ENCODE measurements around the gene POFUT1.

POFUT1 gene

GRCh38 chr20:32189123-32189410, 18.6 kb upstream of the POFUT1 start:
- Histone ChIP-seq H3K36me3 (ENCODE audit: control insufficient read depth in 1 of 2, insufficient read depth in 2 of 2, low read depth in 1 of 2, low read length in 2 of 2) (peaks cover 0 to 22% of the 10 kb centered on the region in 2 experiments), H4K8ac (ENCODE audit: low read length) (peak overlapping the region; percentile 92), H3K4me1 (ENCODE audit: control insufficient read depth, insufficient read depth, low read depth, low read length) (peaks cover 23% of the 10 kb centered on the region), H3K18ac (ENCODE audit: low read depth in 1 of 2, low read length in 2 of 2) (peak overlapping the region in 1 of 2 experiments; percentile 58), H2AK5ac (ENCODE audit: low read length, severe bottlenecking) (peak overlapping the region; percentile 17), H3K9me3 (ENCODE audit: control insufficient read depth, low read length) (no peaks in the 10 kb centered on the region), H3K27ac (ENCODE audit: low read length, poor library complexity, severe bottlenecking) (no peak overlapping the region), H2BK15ac (ENCODE audit: low read depth, poor library complexity, severe bottlenecking) (no peak overlapping the region), H2BK120ac (ENCODE audit: low read depth, low read length) (no peak overlapping the region), H3K9ac (ENCODE audit: low read length) (peak overlapping the region; percentile 94), H2BK5ac (ENCODE audit: low read depth, low read length, poor library complexity, severe bottlenecking) (no peak overlapping the region), H3K4me2 (ENCODE audit: low read length, poor library complexity, severe bottlenecking) (no peak overlapping the region), H3K4me3 (ENCODE audit: insufficient read depth in 1 of 2, low read depth in 1 of 2, low read length in 2 of 2) (peak overlapping the region in 1 of 2 experiments; percentile 75), H3K4ac (ENCODE audit: low read depth in 1 of 2, low read length in 2 of 2) (no peak overlapping the region), H2AFZ (ENCODE audit: low read depth, low read length) (no peak overlapping the region), H3K79me1 (replicated peaks; ENCODE audit: low read length, poor library complexity, severe bottlenecking) (peaks cover 25% of the 10 kb centered on the region), H2BK12ac (ENCODE audit: low read length in 2 of 2) (no peak overlapping the region), H3K23ac (ENCODE audit: low read length in 2 of 2) (no peak overlapping the region), H3K14ac (ENCODE audit: low read length in 2 of 2) (peak overlapping the region in 1 of 2 experiments; percentile 91), H3K27me3 (ENCODE audit: control insufficient read depth in 1 of 2, insufficient read depth in 1 of 2, low read length in 2 of 2) (no peaks in the 10 kb centered on the region), H4K91ac (ENCODE audit: low read length) (no peak overlapping the region)
- no peak for DNase-seq
- 98% methylated on average over 9 of the region's 9 CpGs for WGBS

- Histone ChIP-seq H3K27me3 (ENCODE audit: control insufficient read depth in 1 of 2, insufficient read depth in 1 of 2, low read length in 2 of 2) (no peaks in the 10 kb centered on the region), H2AFZ (ENCODE audit: low read depth, low read length) (peak overlapping the region; percentile 67), H3K79me1 (replicated peaks; ENCODE audit: low read length, poor library complexity, severe bottlenecking) (peaks cover 31% of the 10 kb centered on the region), H3K36me3 (ENCODE audit: control insufficient read depth in 1 of 2, insufficient read depth in 2 of 2, low read depth in 1 of 2, low read length in 2 of 2) (peaks cover 6 to 28% of the 10 kb centered on the region in 2 experiments), H3K14ac (ENCODE audit: low read length in 2 of 2) (peak overlapping the region in 1 of 2 experiments; percentile 91), H2BK120ac (ENCODE audit: low read depth, low read length) (peak overlapping the region; percentile 68), H3K4ac (ENCODE audit: low read depth in 1 of 2, low read length in 2 of 2) (peak overlapping the region; percentile 76 to 85), H3K23ac (ENCODE audit: low read length in 2 of 2) (no peak overlapping the region), H2AK5ac (ENCODE audit: low read length, severe bottlenecking) (no peak overlapping the region), H3K4me3 (ENCODE audit: insufficient read depth in 1 of 2, low read depth in 1 of 2, low read length in 2 of 2) (peak overlapping the region; percentile 60 to 75), H3K27ac (ENCODE audit: low read length, poor library complexity, severe bottlenecking) (no peak overlapping the region), H2BK15ac (ENCODE audit: low read depth, poor library complexity, severe bottlenecking) (peak overlapping the region; percentile 75), H2BK12ac (ENCODE audit: low read length in 2 of 2) (no peak overlapping the region), H2BK5ac (ENCODE audit: low read depth, low read length, poor library complexity, severe bottlenecking) (no peak overlapping the region), H4K8ac (ENCODE audit: low read length) (peak overlapping the region; percentile 92), H3K9ac (ENCODE audit: low read length) (peak overlapping the region; percentile 94), H3K9me3 (ENCODE audit: control insufficient read depth, low read length) (no peaks in the 10 kb centered on the region), H4K91ac (ENCODE audit: low read length) (peak overlapping the region; percentile 76), H3K4me2 (ENCODE audit: low read length, poor library complexity, severe bottlenecking) (peak overlapping the region; percentile 75), H3K4me1 (ENCODE audit: control insufficient read depth, insufficient read depth, low read depth, low read length) (peaks cover 22% of the 10 kb centered on the region), H3K18ac (ENCODE audit: low read depth in 1 of 2, low read length in 2 of 2) (peak overlapping the region; percentile 20 to 58)
- DNase-seq: peak; percentile 56
- 11% methylated on average over 83 of the region's 88 CpGs for WGBS
Observed at GRCh38 chr20:32189691-32190615, 17.7 kb upstream of the POFUT1 start.

- 36% methylated on average over 14 of the region's 14 CpGs for WGBS
- peak overlapping the region; percentile 20 to 58 for H3K18ac ChIP-seq (ENCODE audit: low read depth in 1 of 2, low read length in 2 of 2)
Observed at GRCh38 chr20:32190616-32191415, 16.9 kb upstream of the POFUT1 start.

GRCh38 chr20:32191422-32191821, 16.3 kb upstream of the POFUT1 start:
- Histone ChIP-seq H3K27ac (ENCODE audit: low read length, poor library complexity, severe bottlenecking) (no peak overlapping the region), H3K14ac (ENCODE audit: low read length in 2 of 2) (no peak overlapping the region), H3K23ac (ENCODE audit: low read length in 2 of 2) (no peak overlapping the region), H3K36me3 (ENCODE audit: control insufficient read depth in 1 of 2, insufficient read depth in 2 of 2, low read depth in 1 of 2, low read length in 2 of 2) (peaks cover 21 to 42% of the 10 kb centered on the region in 2 experiments), H3K9ac (ENCODE audit: low read length) (no peak overlapping the region), H2BK5ac (ENCODE audit: low read depth, low read length, poor library complexity, severe bottlenecking) (no peak overlapping the region), H3K9me3 (ENCODE audit: control insufficient read depth, low read length) (no peaks in the 10 kb centered on the region), H2BK12ac (ENCODE audit: low read length in 2 of 2) (no peak overlapping the region), H2AFZ (ENCODE audit: low read depth, low read length) (no peak overlapping the region), H3K4me3 (ENCODE audit: insufficient read depth in 1 of 2, low read depth in 1 of 2, low read length in 2 of 2) (no peak overlapping the region), H3K18ac (ENCODE audit: low read depth in 1 of 2, low read length in 2 of 2) (no peak overlapping the region), H2BK120ac (ENCODE audit: low read depth, low read length) (no peak overlapping the region), H3K79me1 (replicated peaks; ENCODE audit: low read length, poor library complexity, severe bottlenecking) (peaks cover 46% of the 10 kb centered on the region), H3K27me3 (ENCODE audit: control insufficient read depth in 1 of 2, insufficient read depth in 1 of 2, low read length in 2 of 2) (no peaks in the 10 kb centered on the region), H2AK5ac (ENCODE audit: low read length, severe bottlenecking) (no peak overlapping the region), H4K91ac (ENCODE audit: low read length) (no peak overlapping the region), H3K4ac (ENCODE audit: low read depth in 1 of 2, low read length in 2 of 2) (no peak overlapping the region), H2BK15ac (ENCODE audit: low read depth, poor library complexity, severe bottlenecking) (no peak overlapping the region), H3K4me1 (ENCODE audit: control insufficient read depth, insufficient read depth, low read depth, low read length) (peaks cover 22% of the 10 kb centered on the region), H3K4me2 (ENCODE audit: low read length, poor library complexity, severe bottlenecking) (no peak overlapping the region), H4K8ac (ENCODE audit: low read length) (no peak overlapping the region)
- 89% methylated on average over 3 of the region's 3 CpGs for WGBS
- DNase-seq: no peak

More at GRCh38 chr20:32190616-32191415, 16.9 kb upstream of the POFUT1 start:
- Histone ChIP-seq H4K91ac (ENCODE audit: low read length) (peak overlapping the region; percentile 76), H3K9ac (ENCODE audit: low read length) (peak overlapping the region; percentile 94), H3K23ac (ENCODE audit: low read length in 2 of 2) (no peak overlapping the region), H4K8ac (ENCODE audit: low read length) (peak overlapping the region; percentile 92), H2BK12ac (ENCODE audit: low read length in 2 of 2) (no peak overlapping the region), H2AK5ac (ENCODE audit: low read length, severe bottlenecking) (no peak overlapping the region), H3K4me2 (ENCODE audit: low read length, poor library complexity, severe bottlenecking) (peak overlapping the region; percentile 75), H3K79me1 (replicated peaks; ENCODE audit: low read length, poor library complexity, severe bottlenecking) (peaks cover 40% of the 10 kb centered on the region), H2BK120ac (ENCODE audit: low read depth, low read length) (peak overlapping the region; percentile 68), H3K4me3 (ENCODE audit: insufficient read depth in 1 of 2, low read depth in 1 of 2, low read length in 2 of 2) (peak overlapping the region; percentile 60 to 75), H3K14ac (ENCODE audit: low read length in 2 of 2) (peak overlapping the region in 1 of 2 experiments; percentile 20), H3K27ac (ENCODE audit: low read length, poor library complexity, severe bottlenecking) (no peak overlapping the region), H3K4me1 (ENCODE audit: control insufficient read depth, insufficient read depth, low read depth, low read length) (peaks cover 22% of the 10 kb centered on the region), H3K4ac (ENCODE audit: low read depth in 1 of 2, low read length in 2 of 2) (peak overlapping the region in 1 of 2 experiments; percentile 85), H2BK15ac (ENCODE audit: low read depth, poor library complexity, severe bottlenecking) (no peak overlapping the region), H3K9me3 (ENCODE audit: control insufficient read depth, low read length) (no peaks in the 10 kb centered on the region), H2BK5ac (ENCODE audit: low read depth, low read length, poor library complexity, severe bottlenecking) (no peak overlapping the region), H2AFZ (ENCODE audit: low read depth, low read length) (no peak overlapping the region), H3K36me3 (ENCODE audit: control insufficient read depth in 1 of 2, insufficient read depth in 2 of 2, low read depth in 1 of 2, low read length in 2 of 2) (peaks cover 15 to 36% of the 10 kb centered on the region in 2 experiments), H3K27me3 (ENCODE audit: control insufficient read depth in 1 of 2, insufficient read depth in 1 of 2, low read length in 2 of 2) (no peaks in the 10 kb centered on the region)
- DNase-seq: no peak
